Pancreas (tissue), 10 donors: ENCODE measurements around the gene UNC13C. TPM values are rescaled to one million over a fixed set of nuclear protein-coding genes. Genes with fewer than 3 reads are reported as not detected.
A peak's percentile ranks its signal among the peaks of the same experiment; 100 is the strongest.

ENCODE experiments used
- ATAC-seq, 4 donors: fragments of 200-7000 bp; cut with Tn5 transposase; one replicate each; pipeline versions ENCODE4 v1.8.0 to v1.9.1; 2020; ENCODE audit warnings: mild to moderate bottlenecking in 4 of 4, moderate library complexity in 4 of 4
- DNase-seq, 6 donors: peaks; one replicate each; pipeline ENCODE4 v3.0.0-alpha.2; 2020
- FAIRE-seq: peaks from 2 replicates; lab custom pipeline; 2012; peaks lifted over from hg19 to GRCh38; lab: Jason Lieb, UNC
- H3K27ac ChIP-seq, 4 donors: fragments of 200-600 bp; sonication (generic); 1 replicate in 3 of 4; 2 replicates in 1 of 4; pipeline versions ENCODE4 v1.5.0 to v1.8.0; 2020
- H3K27me3 ChIP-seq, 4 donors: fragments of 200-600 bp; one replicate each; pipeline ENCODE4 v1.8.0; 2021
- H3K36me3 ChIP-seq, 3 donors: fragments of 200-600 bp; sonication (generic) in 1 of 3; one replicate each; pipeline versions ENCODE4 v1.5.0 to v1.8.0; 2020 to 2021
- H3K4me1 ChIP-seq, 3 donors: fragments of 200-600 bp; one replicate each; pipeline ENCODE4 v1.8.0; 2021
- H3K4me3 ChIP-seq, 4 donors: fragments of 200-600 bp; sonication (generic) in 2 of 4; one replicate each; pipeline versions ENCODE4 v1.5.0 to v1.8.0; 2020 to 2021
- H3K9me3 ChIP-seq, 4 donors: fragments of 200-600 bp; one replicate each; pipeline ENCODE4 v1.8.0; 2021
- WGBS, 2 donors: extraction: QIAGEN DNeasy Blood & Tissue Kit; methylation state at CpG; one replicate each; pipeline ENCODE4 v1.1.7; 2013; 5-methylcytosine and 5-hydroxymethylcytosine counted together
- intact Hi-C, 3 donors: fragments of 100-400 bp; cut with DNase I; formaldehyde crosslinking; loops; one replicate each; pipeline versions ENCODE4 v1.11.1 to v1.14.2; 2022
- polyA plus RNA-seq, 2 donors: library from polyadenylated mRNA; stranded (reverse); fragments of 200-250 nt; gene quantifications; one replicate each; pipeline ENCODE4 v1.2.3, GENCODE V29; 2013
- total RNA-seq, 6 donors: library from RNA; stranded (reverse); fragmentation: NEBNext Ultra II Directional in 4 of 6; extraction: Animal tissue kit (Norgen Biotek cat#: 25700) in 4 of 6; gene quantifications; one replicate each; pipeline versions ENCODE4 v1.2.1 to v1.2.4, GENCODE V29; 2021 to 2023
- TF ChIP-seq, protein P1 (sequence below), 4 donors: fragments of 200-600 bp; sonication (generic) in 3 of 4; IDR thresholded peaks; one replicate each; pipeline versions ENCODE4 v1.5.0 to v1.8.0; 2021; ENCODE audit warnings: antibody characterized with exemption in 4 of 4
- donor health status: healthy with polysubstance abuse.
- donor health status: DM: no; HTN: no; CAD: no; lungs with moderate emphysema.
- donor health status: DM: no; HTN: no; CAD: no.
- donor health status: control.
- donor health status: control.
- donor health status: Bipolar disorder and iron deficiency.
- donor health status: DM: yes; HTN: yes; CAD: no.
- donor health status: DM: no; HTN: no; CAD: no.
- donor health status: DM: no; HTN: no; CAD: no.
- donor health status: DM: yes; HTN: yes; CAD: no.

UNC13C gene
- total and polyA plus RNA-seq, 8 donors: under 0.01 to 0.38 (median 0.04) TPM; not detected in 2

DNA sequence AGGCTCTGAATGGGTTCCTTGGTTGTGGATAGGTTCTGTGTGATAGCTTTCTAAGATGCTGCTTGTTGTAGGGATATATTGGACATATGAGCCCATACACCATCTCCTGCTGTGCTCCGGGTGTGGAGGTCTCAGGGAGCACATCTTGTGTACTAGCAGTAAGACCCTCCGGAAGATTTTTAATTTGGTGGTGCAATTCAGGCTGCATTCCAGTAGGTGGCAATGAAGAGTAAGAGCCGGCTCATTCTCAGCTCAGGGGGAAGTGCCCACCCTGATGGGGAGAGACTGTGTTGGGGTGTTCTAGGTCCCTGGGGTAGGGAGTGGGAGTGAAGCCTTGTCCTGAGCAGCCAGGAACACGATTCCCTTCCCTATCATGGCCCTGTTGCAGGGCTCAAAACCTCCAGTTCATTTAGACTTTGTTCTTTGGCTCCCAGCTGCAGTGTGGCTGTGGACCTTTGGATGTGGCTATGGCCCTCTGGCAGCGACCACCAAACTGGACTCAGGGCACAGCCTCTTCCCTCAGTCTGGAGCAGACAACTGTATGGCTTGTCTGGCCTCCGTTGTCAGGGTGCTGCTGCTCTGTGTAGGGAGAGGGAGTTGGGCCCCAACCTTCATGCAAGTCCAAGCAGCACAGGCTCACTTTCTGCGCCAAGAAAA lies 104.7 kb downstream of the UNC13C start:
- no peaks in the 10 kb centered on the region for H3K4me1 ChIP-seq
- no peaks in the 10 kb centered on the region for H3K36me3 ChIP-seq
- no peaks in the 10 kb centered on the region for H3K9me3 ChIP-seq
- FAIRE-seq (no peak), DNase-seq (peak in 2 of 6 donors; percentile 8 to 20), ATAC-seq (peak in 2 of 4 donors; percentile 27 to 50)
- TF ChIP-seq, protein P1, sequence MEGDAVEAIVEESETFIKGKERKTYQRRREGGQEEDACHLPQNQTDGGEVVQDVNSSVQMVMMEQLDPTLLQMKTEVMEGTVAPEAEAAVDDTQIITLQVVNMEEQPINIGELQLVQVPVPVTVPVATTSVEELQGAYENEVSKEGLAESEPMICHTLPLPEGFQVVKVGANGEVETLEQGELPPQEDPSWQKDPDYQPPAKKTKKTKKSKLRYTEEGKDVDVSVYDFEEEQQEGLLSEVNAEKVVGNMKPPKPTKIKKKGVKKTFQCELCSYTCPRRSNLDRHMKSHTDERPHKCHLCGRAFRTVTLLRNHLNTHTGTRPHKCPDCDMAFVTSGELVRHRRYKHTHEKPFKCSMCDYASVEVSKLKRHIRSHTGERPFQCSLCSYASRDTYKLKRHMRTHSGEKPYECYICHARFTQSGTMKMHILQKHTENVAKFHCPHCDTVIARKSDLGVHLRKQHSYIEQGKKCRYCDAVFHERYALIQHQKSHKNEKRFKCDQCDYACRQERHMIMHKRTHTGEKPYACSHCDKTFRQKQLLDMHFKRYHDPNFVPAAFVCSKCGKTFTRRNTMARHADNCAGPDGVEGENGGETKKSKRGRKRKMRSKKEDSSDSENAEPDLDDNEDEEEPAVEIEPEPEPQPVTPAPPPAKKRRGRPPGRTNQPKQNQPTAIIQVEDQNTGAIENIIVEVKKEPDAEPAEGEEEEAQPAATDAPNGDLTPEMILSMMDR (IDR thresholded peaks at IDR 0.05): peak; percentile 32 to 55 (median 53)
- peaks cover 0 to 4% (median 0%) of the 10 kb centered on the region in 4 donors for H3K27me3 ChIP-seq
- no peak overlapping the region for H3K4me3 ChIP-seq
- no peak overlapping the region for H3K27ac ChIP-seq
- whole genome bisulfite sequencing, 2 donors: 27 to 36% methylated on average over 7 of the region's 7 CpGs
- intact Hi-C loops: loop anchor here in 1 of 3 donors (5.0 kb wide), 1 partner anchor 1024 kb away; no protein-coding TSS in a partner anchor

DNA sequence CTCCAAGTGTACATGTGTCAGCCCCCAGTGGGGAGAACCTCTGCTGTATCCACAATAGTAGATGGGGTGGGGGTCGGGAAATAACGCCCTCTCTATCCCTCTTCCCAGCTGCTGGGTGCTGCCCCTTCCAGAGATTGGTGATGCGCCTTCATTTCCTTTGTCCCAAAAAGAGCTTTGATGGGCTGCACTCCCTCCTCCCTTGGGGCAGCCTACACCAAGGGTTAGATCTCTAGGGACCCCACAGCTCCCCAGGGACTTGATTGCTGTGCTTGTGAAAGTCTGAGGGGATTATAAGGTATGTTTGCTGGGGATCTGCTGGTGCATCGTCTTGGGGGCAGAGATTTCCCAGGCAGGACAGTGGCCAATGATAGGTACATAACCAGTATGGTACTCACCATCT lies 105.3 kb downstream of the UNC13C start:
- no peak for DNase-seq
- Histone ChIP-seq H3K36me3 (no peaks in the 10 kb centered on the region), H3K27me3 (peaks cover 0 to 4% (median 0%) of the 10 kb centered on the region in 4 donors), H3K4me3 (no peak overlapping the region), H3K9me3 (no peaks in the 10 kb centered on the region), H3K27ac (no peak overlapping the region), H3K4me1 (no peaks in the 10 kb centered on the region)
- no peak for ATAC-seq
- TF ChIP-seq, protein P1 (IDR thresholded peaks at IDR 0.05): no peak
- WGBS, 2 donors: 50 to 53% methylated on average over 4 of the region's 4 CpGs
- FAIRE-seq: no peak
- intact Hi-C loops: loop anchor here in 1 of 3 donors (5.0 kb wide), 1 partner anchor 1024 kb away; no protein-coding TSS in a partner anchor

DNA sequence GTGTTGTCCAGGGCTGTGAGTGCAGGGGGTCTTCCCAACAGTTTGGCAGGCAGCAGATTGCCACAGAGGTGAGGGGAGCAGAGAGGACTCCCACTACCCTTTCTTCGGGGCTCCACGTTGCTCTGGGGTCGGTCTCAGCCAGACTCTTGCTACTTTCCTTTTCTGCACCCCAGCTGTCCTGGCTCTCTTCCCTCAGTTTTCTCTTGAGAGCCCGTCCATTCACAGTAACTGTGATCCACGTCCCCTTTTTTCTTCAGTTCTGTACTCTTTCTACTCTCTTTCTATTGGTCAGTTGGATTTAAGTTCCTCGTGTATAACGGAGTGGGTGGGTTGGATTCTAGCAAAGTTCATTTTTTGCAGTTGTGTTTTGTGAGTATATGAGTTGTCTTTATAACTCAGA lies 105.8 kb downstream of the UNC13C start:
- H3K9me3 ChIP-seq: no peaks in the 10 kb centered on the region
- TF ChIP-seq, protein P1 (IDR thresholded peaks at IDR 0.05): no peak
- H3K4me1 ChIP-seq: no peaks in the 10 kb centered on the region
- WGBS, 2 donors: 48 to 72% methylated on average over 7 of the region's 7 CpGs
- H3K36me3 ChIP-seq: no peaks in the 10 kb centered on the region
- intact Hi-C loops: loop anchor here in 1 of 3 donors (5.0 kb wide), 1 partner anchor 1023 kb away; no protein-coding TSS in a partner anchor
- DNase-seq (no peak), ATAC-seq (no peak), FAIRE-seq (no peak)
- H3K4me3 ChIP-seq: no peak overlapping the region
- H3K27ac ChIP-seq: no peak overlapping the region
- H3K27me3 ChIP-seq: peaks cover 0 to 4% (median 0%) of the 10 kb centered on the region in 4 donors

DNA sequence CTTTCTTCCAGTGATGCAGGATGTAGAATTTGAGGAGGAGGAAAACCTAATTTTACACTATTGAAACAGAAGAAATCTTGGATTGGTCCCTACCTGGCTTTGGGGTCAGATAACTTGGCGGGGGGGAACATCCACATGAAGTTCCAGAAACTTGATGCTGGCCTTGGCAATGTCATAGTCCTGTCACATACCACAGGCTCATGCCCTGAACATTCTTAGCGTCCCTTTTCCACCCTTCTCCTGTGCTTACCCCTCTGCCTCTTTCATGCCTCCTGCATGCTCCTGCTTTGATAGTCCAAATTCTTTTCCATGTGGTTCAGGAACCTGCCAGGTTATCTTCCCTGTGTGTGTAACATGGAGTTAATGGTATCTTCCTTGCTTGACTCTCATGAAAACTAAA lies 110.6 kb downstream of the UNC13C start:
- 52 to 60% methylated on average over 2 of the region's 2 CpGs for WGBS, 2 donors

More for the DNA sequence above, 110.6 kb downstream of the UNC13C start:
- DNase-seq: no peak
- no peak overlapping the region for H3K27ac ChIP-seq
- H3K4me1 ChIP-seq: no peaks in the 10 kb centered on the region
- TF ChIP-seq, protein P1 (IDR thresholded peaks at IDR 0.05): no peak
- H3K36me3 ChIP-seq: no peaks in the 10 kb centered on the region
- no peak overlapping the region for H3K4me3 ChIP-seq
- H3K27me3 ChIP-seq: peaks cover 0 to 4% (median 0%) of the 10 kb centered on the region in 4 donors
- intact Hi-C loops: no loop called here
- ATAC-seq: no peak
- no peaks in the 10 kb centered on the region for H3K9me3 ChIP-seq
- FAIRE-seq: no peak
